GM12878 (cell line): Measurements from ENCODE around the gene MSL2. TPM values are rescaled to one million over a fixed set of nuclear protein-coding genes. Genes with fewer than 3 reads are reported as not detected.

Experiments used
- ATAC-seq: fragments of 200-7000 bp; cut with Tn5 transposase; 3 replicates; pipeline ENCODE4 v1.9.1; 2020; ENCODE audit warnings: mild to moderate bottlenecking, moderate library complexity
- BruUV-seq: library from RNA; stranded (reverse); fragments of 400-500 nt; replicated peaks from 2 replicates; lab custom pipeline; 2021; lab: Mats Ljungman, UMichigan
- CTCF ChIA-PET: fragments of 300-600 bp; sonication (Branson Sonifier 250); formaldehyde crosslinking; extraction: SDS; loops from one replicate; lab custom pipeline; 2021; ENCODE audit warnings: inconsistent platforms; lab: Yijun Ruan, JAX
- POLR2A ChIA-PET: fragments of 350-600 bp; formaldehyde crosslinking; extraction: SDS; loops from one replicate; lab custom pipeline; 2021; ENCODE audit warnings: inconsistent platforms; lab: Charles Lee
- RAD21 ChIA-PET: fragments of 300-600 bp; sonication (Branson Sonifier 250); formaldehyde crosslinking; loops from one replicate; lab custom pipeline; 2023; ENCODE audit warnings: antibody characterized with exemption; ENCODE audit not compliant: unreplicated experiment; lab: Charles Lee
- SMC1A ChIA-PET: fragments of 300-600 bp; sonication (Branson Sonifier 250); formaldehyde crosslinking; loops from one replicate; lab custom pipeline; 2023; ENCODE audit not compliant: unreplicated experiment, uncharacterized antibody; lab: Charles Lee
- DNase-seq: peaks from one replicate; pipeline ENCODE4 v3.0.0-alpha.2; 2011; ENCODE audit warnings: low read depth, low spot score
- FAIRE-seq: peaks from 3 replicates; lab custom pipeline; 2011; peaks lifted over from hg19 to GRCh38; lab: Jason Lieb, UNC
- H2AFZ ChIP-seq: 2 replicates; pipeline ENCODE4 v1.6.0; 2011; ENCODE audit warnings: low read depth, low read length, control low read depth; ENCODE audit not compliant: control insufficient read depth
- H3K27ac ChIP-seq: 2 replicates; pipeline ENCODE4 v1.5.1; 2011; ENCODE audit warnings: control low read depth; ENCODE audit not compliant: control insufficient read depth, insufficient read depth
- H3K27me3 ChIP-seq, 2 experiments: replicated peaks in 1 of 2; 2 replicates each; pipeline versions ENCODE4 v1.6.0 to v1.6.1; 2011; ENCODE audit warnings: low read length in 1 of 2; ENCODE audit not compliant: control insufficient read depth in 2 of 2, insufficient read depth in 2 of 2
- H3K36me3 ChIP-seq, 2 experiments: 2 replicates each; pipeline ENCODE4 v1.5.1; 2011; ENCODE audit warnings: low read length in 1 of 2; ENCODE audit not compliant: control insufficient read depth in 2 of 2, insufficient read depth in 2 of 2
- H3K4me1 ChIP-seq: 2 replicates; pipeline ENCODE4 v1.6.1; 2011; ENCODE audit warnings: mild to moderate bottlenecking, low read length, moderate library complexity, mixed read lengths; ENCODE audit not compliant: control insufficient read depth, insufficient read depth
- H3K4me2 ChIP-seq: 2 replicates; pipeline ENCODE4 v1.6.0; 2011; ENCODE audit warnings: control low read depth; ENCODE audit not compliant: control insufficient read depth, insufficient read depth
- H3K4me3 ChIP-seq: fragments of 200-600 bp; sonication (generic); 2 replicates; pipeline ENCODE4 v1.5.1; 2016
- H3K79me2 ChIP-seq: 2 replicates; pipeline ENCODE4 v1.6.0; 2011; ENCODE audit warnings: low read length; ENCODE audit not compliant: control insufficient read depth, insufficient read depth
- H3K9ac ChIP-seq: 2 replicates; pipeline ENCODE4 v1.8.0; 2011; ENCODE audit warnings: low read length, control low read depth, mixed read lengths; ENCODE audit not compliant: control insufficient read depth, insufficient read depth
- H3K9me3 ChIP-seq: replicated peaks from 3 replicates; pipeline ENCODE4 v1.5.1; 2011; ENCODE audit warnings: mild to moderate bottlenecking, low read length; ENCODE audit not compliant: control insufficient read depth, insufficient read depth
- H4K20me1 ChIP-seq: 2 replicates; pipeline ENCODE4 v1.6.0; 2011; ENCODE audit not compliant: control insufficient read depth, insufficient read depth
- CEBPB ChIP-seq, 2 experiments: fragments of 150-350 bp in 1 of 2; IDR thresholded peaks; 2 replicates each; pipeline ENCODE4 v1.6.1; 2012 to 2014; ENCODE audit warnings: low read depth in 2 of 2, low read length in 2 of 2, borderline replicate concordance in 1 of 2, inconsistent platforms in 1 of 2
- CHD2 ChIP-seq: IDR thresholded peaks from 2 replicates; pipeline ENCODE4 v1.6.1; 2011; ENCODE audit warnings: low read depth, low read length, improper control_type of control experiment, borderline replicate concordance
- GATAD2B ChIP-seq: fragments of 450-650 bp; conservative IDR thresholded peaks from 2 replicates; pipeline ENCODE4 v1.6.1; 2017; ENCODE audit warnings: low read depth, mild to moderate bottlenecking, moderate library complexity
- KDM1A ChIP-seq: fragments of 200-600 bp; sonication (generic); IDR thresholded peaks from 2 replicates; pipeline ENCODE4 v1.6.1; 2016; ENCODE audit warnings: borderline replicate concordance
- NBN ChIP-seq: fragments of 450-650 bp; IDR thresholded peaks from 2 replicates; pipeline ENCODE4 v1.6.1; 2016
- NR2C1 ChIP-seq: fragments of 450-650 bp; IDR thresholded peaks from 2 replicates; pipeline ENCODE4 v1.6.1; 2017; ENCODE audit warnings: antibody characterized with exemption, mild to moderate bottlenecking, moderate library complexity
- POLR2AphosphoS5 ChIP-seq: IDR thresholded peaks from 2 replicates; pipeline ENCODE4 v1.6.1; 2011; ENCODE audit warnings: mild to moderate bottlenecking, low read length, inconsistent platforms
- RUNX3 ChIP-seq: IDR thresholded peaks from 2 replicates; pipeline ENCODE4 v1.6.1; 2012; ENCODE audit warnings: low read length, inconsistent platforms
- SIX5 ChIP-seq: IDR thresholded peaks from 2 replicates; pipeline ENCODE4 v1.6.1; 2011; ENCODE audit warnings: mild to moderate bottlenecking, low read depth, low read length, moderate library complexity; ENCODE audit not compliant: severe bottlenecking
- SMAD1 ChIP-seq: fragments of 450-650 bp; IDR thresholded peaks from 2 replicates; pipeline ENCODE4 v1.6.1; 2018; ENCODE audit warnings: mild to moderate bottlenecking, low read depth; ENCODE audit not compliant: partially characterized antibody
- TBL1XR1 ChIP-seq: IDR thresholded peaks from 2 replicates; pipeline ENCODE4 v1.6.1; 2012; ENCODE audit warnings: low read depth, low read length, improper control_type of control experiment
- YBX1 ChIP-seq: fragments of 450-650 bp; IDR thresholded peaks from 2 replicates; pipeline ENCODE4 v1.6.1; 2016; ENCODE audit warnings: antibody characterized with exemption
- ZBED1 ChIP-seq: IDR thresholded peaks from 2 replicates; pipeline ENCODE4 v1.6.1; 2016; ENCODE audit warnings: borderline replicate concordance
- ZBTB4 ChIP-seq: fragments of 450-650 bp; formaldehyde crosslinking; IDR thresholded peaks from 2 replicates; pipeline ENCODE4 v1.4.0; 2022; ENCODE audit warnings: mild to moderate bottlenecking, moderate library complexity
- in situ Hi-C: fragments of 300-500 bp; cut with MboI; formaldehyde crosslinking; loops from 9 replicates; pipeline ENCODE4 v1.14.3; 2018; ENCODE audit warnings: mixed read lengths
- intact Hi-C: fragments of 100-400 bp; cut with micrococcal nuclease; formaldehyde crosslinking; loops from one replicate; pipeline ENCODE4 v1.14.2; 2022; ENCODE audit not compliant: unreplicated experiment
- polyA plus RNA-seq, 11 experiments: library from polyadenylated mRNA; depleted of rRNA in 4 of 11; unstranded in 6 of 11; stranded (reverse) in 5 of 11; fragments of >200 nt; fragmentation: Nextera tagmentation in 4 of 11; fragmentation: Illumina TruSeq in 1 of 11; extraction: Ambion mirVana in 4 of 11; extraction: Trizol in 1 of 11; gene quantifications; 1 replicate in 1 of 11; 2 replicates in 10 of 11; pipeline versions ENCODE4 v1.2.1 to v1.2.3, GENCODE V29; 2011 to 2016; ENCODE audit warnings: inconsistent platforms in 2 of 11, missing spikeins in 2 of 11, low read depth in 1 of 11
- total RNA-seq, 4 experiments: library from RNA; depleted of rRNA in 3 of 4; stranded (reverse); fragments of >200 nt in 3 of 4; fragmentation: Illumina TruSeq in 1 of 4; extraction: Trizol in 1 of 4; gene quantifications; 2 replicates each; pipeline versions ENCODE4 v1.2.1 to v1.2.3, GENCODE V29; 2013 to 2021
- TF ChIP-seq, protein P1 (sequence below): fragments of 450-650 bp; IDR thresholded peaks from 2 replicates; pipeline ENCODE4 v1.6.1; 2017; ENCODE audit warnings: mild to moderate bottlenecking, low read depth, inconsistent platforms; ENCODE audit not compliant: poor library complexity, severe bottlenecking
- TF ChIP-seq, protein P2 (sequence below): IDR thresholded peaks from 2 replicates; pipeline ENCODE4 v1.6.1; 2012; ENCODE audit warnings: low read depth, low read length, improper control_type of control experiment

Gene MSL2
- total and polyA plus RNA-seq, 10 of the 15 experiments (the other 5 are each of a cell fraction or from before 2014, with no cell fraction given), result 3.5 to 31.7 (median 10.5) TPM

- TF ChIP-seq ZBTB4 (no peak), KDM1A (no peak)
Measured at GRCh38 chr3:136141891-136142290, 54.2 kb downstream of the MSL2 start (continued).

DNA sequence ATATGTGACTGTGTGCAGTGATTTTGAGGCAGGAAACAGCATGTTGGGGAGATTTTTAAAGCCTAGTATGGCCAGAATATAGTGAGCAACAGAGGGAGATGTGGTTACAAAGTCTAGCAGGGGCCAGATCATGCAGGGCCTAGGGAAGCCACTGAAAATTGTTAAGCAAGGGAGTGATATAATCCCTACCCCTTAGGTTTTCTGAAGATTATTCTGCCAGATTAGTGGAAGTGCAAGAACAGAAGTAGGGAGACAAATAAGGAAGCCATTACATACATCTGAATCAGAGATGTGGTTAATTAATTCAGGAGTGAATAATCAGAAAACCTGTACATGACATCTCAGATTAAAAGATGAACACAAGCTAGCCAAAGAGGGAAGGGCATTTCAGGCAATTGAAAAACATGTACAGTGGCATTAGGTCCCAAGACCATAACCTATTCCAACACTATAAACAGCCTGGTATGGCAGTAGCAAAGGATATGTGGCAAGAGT, 54.8 kb downstream of the MSL2 start:
- ChIA-PET POLR2A (no interaction called here), RAD21 (no interaction called here), CTCF (interaction anchor here (0.6 kb wide), 1 partner anchor 225 kb away, joined by 3 read pairs; no protein-coding TSS in a partner anchor), SMC1A (interaction anchor here (0.6 to 1.1 kb wide), 2 partner anchors 34 to 358 kb away, joined by 3 read pairs; no protein-coding TSS in a partner anchor)
- intact Hi-C loops (loop anchor here (5.0 kb wide), 1 partner anchor 64 kb away; no protein-coding TSS in a partner anchor), in situ Hi-C loops (no loop called here)
- no TSS peak for BruUV-seq
- Histone ChIP-seq H3K4me3 (no peak overlapping the region), H3K4me1 (no peaks in the 10 kb centered on the region), H4K20me1 (no peaks in the 10 kb centered on the region), H3K9ac (no peak overlapping the region), H3K27ac (no peak overlapping the region), H3K4me2 (no peak overlapping the region), H2AFZ (no peak overlapping the region), H3K36me3 (no peaks in the 10 kb centered on the region; a peak in 1 of 4 replicates), H3K79me2 (no peaks in the 10 kb centered on the region), H3K27me3 (no peaks in the 10 kb centered on the region), H3K9me3 (no peaks in the 10 kb centered on the region)
- ATAC-seq (peak; percentile 15; the same call in 2 of the 3 replicates), DNase-seq (no peak), FAIRE-seq (no peak)
- TF ChIP-seq, protein P1, sequence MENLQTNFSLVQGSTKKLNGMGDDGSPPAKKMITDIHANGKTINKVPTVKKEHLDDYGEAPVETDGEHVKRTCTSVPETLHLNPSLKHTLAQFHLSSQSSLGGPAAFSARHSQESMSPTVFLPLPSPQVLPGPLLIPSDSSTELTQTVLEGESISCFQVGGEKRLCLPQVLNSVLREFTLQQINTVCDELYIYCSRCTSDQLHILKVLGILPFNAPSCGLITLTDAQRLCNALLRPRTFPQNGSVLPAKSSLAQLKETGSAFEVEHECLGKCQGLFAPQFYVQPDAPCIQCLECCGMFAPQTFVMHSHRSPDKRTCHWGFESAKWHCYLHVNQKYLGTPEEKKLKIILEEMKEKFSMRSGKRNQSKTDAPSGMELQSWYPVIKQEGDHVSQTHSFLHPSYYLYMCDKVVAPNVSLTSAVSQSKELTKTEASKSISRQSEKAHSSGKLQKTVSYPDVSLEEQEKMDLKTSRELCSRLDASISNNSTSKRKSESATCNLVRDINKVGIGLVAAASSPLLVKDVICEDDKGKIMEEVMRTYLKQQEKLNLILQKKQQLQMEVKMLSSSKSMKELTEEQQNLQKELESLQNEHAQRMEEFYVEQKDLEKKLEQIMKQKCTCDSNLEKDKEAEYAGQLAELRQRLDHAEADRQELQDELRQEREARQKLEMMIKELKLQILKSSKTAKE, result no peak
- no peak for TF ChIP-seq NBN
- no peak for TF ChIP-seq SIX5
- TF ChIP-seq CHD2, result no peak
- TF ChIP-seq, protein P2, sequence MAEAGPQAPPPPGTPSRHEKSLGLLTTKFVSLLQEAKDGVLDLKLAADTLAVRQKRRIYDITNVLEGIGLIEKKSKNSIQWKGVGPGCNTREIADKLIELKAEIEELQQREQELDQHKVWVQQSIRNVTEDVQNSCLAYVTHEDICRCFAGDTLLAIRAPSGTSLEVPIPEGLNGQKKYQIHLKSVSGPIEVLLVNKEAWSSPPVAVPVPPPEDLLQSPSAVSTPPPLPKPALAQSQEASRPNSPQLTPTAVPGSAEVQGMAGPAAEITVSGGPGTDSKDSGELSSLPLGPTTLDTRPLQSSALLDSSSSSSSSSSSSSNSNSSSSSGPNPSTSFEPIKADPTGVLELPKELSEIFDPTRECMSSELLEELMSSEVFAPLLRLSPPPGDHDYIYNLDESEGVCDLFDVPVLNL, result no peak
- no peak for TF ChIP-seq RUNX3
- TF ChIP-seq YBX1, result no peak
- TF ChIP-seq NR2C1, result no peak
- no peak for TF ChIP-seq SMAD1
- no peak for TF ChIP-seq POLR2AphosphoS5
- no peak for TF ChIP-seq TBL1XR1
- TF ChIP-seq ZBED1, result no peak
- TF ChIP-seq CEBPB (IDR thresholded peaks at IDR 0.05; ENCODE audit: borderline replicate concordance in 1 of 2, low read depth in 2 of 2, low read length in 2 of 2), result no peak
- TF ChIP-seq GATAD2B, result no peak
